Choroid plexus epithelial cell (primary cell): ENCODE results near the gene GMDS.

ENCODE experiments used
- DNase-seq: peaks from one replicate; pipeline ENCODE4 v3.0.0-alpha.2; 2010; ENCODE audit warnings: low read depth
- H3K4me3 ChIP-seq: 2 replicates; pipeline ENCODE4 v1.5.1; 2011; ENCODE audit warnings: low read depth, mild to moderate bottlenecking, control low read depth, low read length, moderate library complexity
- TF ChIP-seq, protein P1 (sequence below): conservative IDR thresholded peaks from 2 replicates; pipeline ENCODE4 v1.5.1; 2011; ENCODE audit warnings: low read depth, mild to moderate bottlenecking, control low read depth, inconsistent platforms, low read length, moderate library complexity

Gene GMDS

DNA sequence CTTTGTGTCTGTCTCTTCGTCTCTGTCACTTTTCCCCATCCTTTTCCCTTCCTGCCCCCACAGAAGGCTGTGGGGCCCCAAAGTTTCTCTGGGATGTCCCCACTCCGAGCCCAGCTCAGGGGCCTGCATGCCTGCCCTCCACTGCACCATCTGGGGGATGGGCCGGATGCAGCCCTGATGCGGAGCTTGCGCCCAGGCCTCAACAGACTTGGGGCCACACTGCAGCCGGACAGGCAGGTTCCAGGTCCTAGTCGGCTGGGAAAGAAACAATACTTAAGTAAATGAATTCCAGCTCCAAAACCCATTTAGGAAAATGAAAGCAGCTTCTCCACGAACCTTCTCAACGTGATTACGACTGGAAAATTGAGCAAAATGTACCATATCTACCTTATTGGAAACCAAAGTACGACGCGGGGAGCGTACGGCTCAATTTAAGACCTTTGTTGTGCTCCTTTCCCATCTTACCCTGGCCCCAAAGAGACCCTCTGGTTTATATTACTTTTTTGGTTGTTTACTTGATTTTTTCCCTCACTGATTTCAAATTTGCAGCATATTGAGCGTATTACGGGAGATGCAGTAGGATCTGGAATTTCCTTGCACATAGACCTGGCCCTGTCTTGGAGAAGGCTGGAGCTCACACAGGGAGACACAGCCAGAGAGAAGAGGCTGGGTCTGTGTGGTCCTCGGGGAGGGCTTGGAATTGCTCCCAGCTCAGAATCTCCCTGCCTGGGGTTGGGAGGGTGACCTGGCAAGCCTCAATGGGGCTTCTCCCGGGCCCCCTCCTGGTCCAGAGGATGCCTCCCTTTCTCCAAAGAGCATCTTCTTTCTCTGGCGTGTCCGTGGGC, 627.7 kb downstream of the GMDS start:
- TF ChIP-seq, protein P1, sequence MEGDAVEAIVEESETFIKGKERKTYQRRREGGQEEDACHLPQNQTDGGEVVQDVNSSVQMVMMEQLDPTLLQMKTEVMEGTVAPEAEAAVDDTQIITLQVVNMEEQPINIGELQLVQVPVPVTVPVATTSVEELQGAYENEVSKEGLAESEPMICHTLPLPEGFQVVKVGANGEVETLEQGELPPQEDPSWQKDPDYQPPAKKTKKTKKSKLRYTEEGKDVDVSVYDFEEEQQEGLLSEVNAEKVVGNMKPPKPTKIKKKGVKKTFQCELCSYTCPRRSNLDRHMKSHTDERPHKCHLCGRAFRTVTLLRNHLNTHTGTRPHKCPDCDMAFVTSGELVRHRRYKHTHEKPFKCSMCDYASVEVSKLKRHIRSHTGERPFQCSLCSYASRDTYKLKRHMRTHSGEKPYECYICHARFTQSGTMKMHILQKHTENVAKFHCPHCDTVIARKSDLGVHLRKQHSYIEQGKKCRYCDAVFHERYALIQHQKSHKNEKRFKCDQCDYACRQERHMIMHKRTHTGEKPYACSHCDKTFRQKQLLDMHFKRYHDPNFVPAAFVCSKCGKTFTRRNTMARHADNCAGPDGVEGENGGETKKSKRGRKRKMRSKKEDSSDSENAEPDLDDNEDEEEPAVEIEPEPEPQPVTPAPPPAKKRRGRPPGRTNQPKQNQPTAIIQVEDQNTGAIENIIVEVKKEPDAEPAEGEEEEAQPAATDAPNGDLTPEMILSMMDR = no peak
- no peak overlapping the region for H3K4me3 ChIP-seq
- DNase-seq = no peak

DNA sequence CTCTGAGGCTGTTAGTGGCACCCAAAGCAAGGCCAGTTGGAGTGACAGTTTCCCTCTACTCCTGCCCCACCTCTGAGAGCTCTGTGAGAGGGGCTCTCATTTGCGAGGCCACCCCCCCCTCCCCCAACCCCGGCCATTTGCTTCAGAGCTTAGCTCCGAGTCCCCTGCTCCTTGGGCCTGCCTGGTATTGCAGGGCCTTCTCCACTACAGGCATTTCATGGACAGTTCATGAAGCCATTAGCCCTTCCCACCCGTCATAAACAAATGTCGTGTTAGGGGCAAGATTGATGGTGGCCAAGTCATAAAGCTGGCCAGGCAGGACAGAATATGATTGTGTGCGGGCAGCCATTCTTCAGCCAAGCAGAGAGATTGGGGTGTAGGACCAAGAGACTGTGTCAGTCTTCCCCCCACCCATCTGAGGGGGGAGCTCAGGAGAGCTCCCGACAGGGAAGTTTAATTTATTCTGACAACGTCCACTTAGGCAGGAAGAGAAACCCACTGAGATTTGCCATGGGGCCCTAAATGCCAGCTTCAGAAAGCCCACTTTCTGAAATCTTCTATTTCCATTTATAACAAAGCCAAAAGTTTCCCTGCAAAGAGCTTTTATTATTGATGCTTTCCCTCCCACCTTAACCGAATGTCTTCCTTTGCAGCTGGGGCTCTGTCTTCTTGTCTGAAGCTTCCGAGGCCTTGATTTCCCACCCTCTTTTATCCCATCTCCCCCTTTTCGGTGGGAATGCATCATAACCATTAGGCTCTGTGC, 628.5 kb downstream of the GMDS start:
- TF ChIP-seq, protein P1 = no peak
- DNase-seq = no peak
- no peak overlapping the region for H3K4me3 ChIP-seq

DNA sequence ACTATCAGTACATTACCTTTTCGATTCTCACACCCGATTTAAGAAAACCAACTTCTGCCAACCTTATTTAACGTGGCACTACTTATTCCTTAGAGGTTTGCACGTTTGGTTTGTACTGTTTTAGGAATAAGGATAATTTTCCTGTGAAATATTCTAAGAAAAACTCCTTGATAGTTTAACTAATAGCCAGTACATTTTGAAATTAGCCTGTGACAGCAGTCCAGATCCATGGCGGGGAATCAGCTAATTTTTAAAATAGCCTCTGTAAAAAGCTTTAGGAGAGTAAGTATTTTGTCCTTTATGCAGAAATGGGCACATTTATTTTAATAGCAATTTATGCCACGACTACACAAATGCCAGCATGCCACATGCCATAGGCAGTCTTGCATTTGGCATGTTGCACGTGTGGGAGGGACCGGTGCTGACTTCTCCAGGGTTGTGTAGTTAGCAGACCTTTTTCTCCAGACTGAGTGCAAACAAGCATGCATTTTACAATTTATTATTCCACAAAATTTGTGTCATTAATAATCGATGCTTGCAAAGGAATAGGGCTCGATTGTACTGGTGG, 629.5 kb downstream of the GMDS start:
- no peak overlapping the region for H3K4me3 ChIP-seq
- TF ChIP-seq, protein P1 = no peak
- no peak for DNase-seq

DNA sequence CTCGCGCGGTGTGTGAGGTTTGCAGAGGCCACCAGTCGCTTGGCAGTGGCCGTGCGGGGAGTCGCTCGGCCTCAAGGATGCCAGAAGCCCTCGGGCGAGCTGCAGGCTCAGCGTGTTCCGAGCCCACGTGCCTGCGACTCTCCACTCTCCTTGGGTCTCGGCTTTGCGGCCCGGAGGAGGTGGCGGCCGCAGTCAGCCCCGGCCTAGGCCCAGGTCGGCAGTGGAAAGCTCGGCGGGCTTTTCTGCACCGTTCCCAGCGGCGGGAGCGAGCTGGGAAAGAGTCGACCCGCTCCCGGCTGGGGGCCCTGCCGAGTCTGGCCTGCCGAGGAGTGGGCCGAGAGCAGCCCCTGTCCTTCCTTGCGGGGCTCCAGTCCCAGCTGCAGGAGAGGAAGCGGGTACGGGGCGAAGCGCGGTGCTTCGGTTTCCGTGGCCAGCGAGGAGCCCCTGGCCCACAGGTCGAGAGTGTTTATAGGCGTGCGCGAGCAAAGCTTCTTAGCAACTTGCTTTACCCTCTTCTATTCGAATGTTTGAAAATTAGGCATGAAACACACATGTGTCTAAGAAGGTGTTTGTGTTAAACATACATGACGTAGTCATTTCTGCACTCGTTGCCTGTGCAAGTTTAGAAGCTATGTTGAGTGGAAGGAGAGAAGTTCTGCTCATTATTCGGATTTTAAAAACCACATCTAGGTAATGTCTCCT, 630.1 kb downstream of the GMDS start:
- TF ChIP-seq, protein P1 = no peak
- H3K4me3 ChIP-seq = peak overlapping the region; percentile 63
- no peak for DNase-seq

DNA sequence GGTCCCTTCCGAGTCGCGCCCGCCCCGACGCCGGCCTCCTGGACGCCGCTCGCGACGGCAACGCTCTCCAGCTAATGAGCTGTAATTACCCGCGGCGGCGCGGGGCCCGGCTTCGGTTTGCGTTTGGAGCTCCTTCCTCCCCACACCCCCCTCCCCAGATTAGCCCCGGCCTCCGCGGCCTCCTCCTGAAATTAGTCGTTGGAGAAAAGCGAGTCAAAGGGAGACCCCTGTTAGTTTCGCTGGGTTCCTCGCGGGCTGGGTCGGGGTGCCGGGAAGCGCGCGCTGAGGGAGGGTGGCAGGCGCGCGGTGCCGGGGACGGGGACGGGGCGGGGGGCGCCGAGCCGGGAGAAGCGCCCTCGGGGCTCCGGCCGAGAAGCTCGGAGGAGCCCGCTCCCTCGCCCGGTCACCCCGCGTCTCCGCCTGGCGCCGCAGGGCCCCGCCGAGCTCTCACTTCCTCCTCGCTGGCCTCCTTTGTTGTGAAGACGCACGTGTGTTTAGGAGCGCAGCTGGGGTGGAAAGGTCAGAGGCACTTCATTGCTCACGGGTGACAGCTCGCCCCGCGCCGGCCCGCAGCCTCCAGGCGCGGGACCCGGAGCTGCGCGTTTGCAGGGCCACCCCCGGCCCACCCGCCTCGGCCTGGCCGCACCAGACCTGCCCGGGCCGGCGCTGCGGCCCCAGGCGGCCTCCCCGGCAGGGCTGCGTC, 630.8 kb downstream of the GMDS start:
- TF ChIP-seq, protein P1 = no peak
- H3K4me3 ChIP-seq = peak overlapping the region; percentile 63
- DNase-seq = no peak
